K562 (cell line): ENCODE results near the gene MVD. TPM values are rescaled to one million over a fixed set of nuclear protein-coding genes. Genes with fewer than 3 reads are reported as not detected.

Source experiments
- CTCF ChIP-seq, 3 experiments: IDR thresholded peaks in 2 of 3; conservative IDR thresholded peaks in 1 of 3; 2 replicates each; pipeline ENCODE4 v1.5.1; 2011 to 2012; ENCODE audit warnings: low read length in 3 of 3, mild to moderate bottlenecking in 3 of 3, control low read depth in 2 of 3, improper control_type of control experiment in 1 of 3, inconsistent platforms in 1 of 3, low read depth in 1 of 3, mixed read lengths in 1 of 3, moderate library complexity in 1 of 3; ENCODE audit not compliant: insufficient read depth in 2 of 3
- HMGN3 ChIP-seq: IDR thresholded peaks from 2 replicates; pipeline ENCODE4 v1.6.1; 2011; ENCODE audit warnings: borderline replicate concordance, low read depth, mild to moderate bottlenecking, mixed read lengths, low read length; ENCODE audit not compliant: insufficient read length; ENCODE audit errors: extremely low read depth
- NR2C2 ChIP-seq, 2 experiments: fragments of 200-800 bp in 1 of 2; sonication (Bioruptor generic) in 1 of 2; sonication (generic) in 1 of 2; formaldehyde crosslinking in 1 of 2; IDR thresholded peaks; 2 replicates each; pipeline versions ENCODE4 v1.6.1 to v1.8.0; 2016 to 2022; ENCODE audit warnings: mild to moderate bottlenecking in 1 of 2, missing compliant biosample characterization in 1 of 2, missing genetic modification characterization in 1 of 2, missing genetic modification reagents in 1 of 2
- PKNOX1 ChIP-seq: fragments of 450-650 bp; IDR thresholded peaks from 2 replicates; pipeline ENCODE4 v1.6.1; 2016
- POLR2H ChIP-seq: IDR thresholded peaks from 2 replicates; pipeline ENCODE4 v1.6.1; 2016; ENCODE audit warnings: missing genetic modification characterization, low read depth, mild to moderate bottlenecking, control low read depth, missing compliant biosample characterization, moderate library complexity
- RCOR1 ChIP-seq, 2 experiments: IDR thresholded peaks; 2 replicates each; pipeline ENCODE4 v1.6.1; 2012; ENCODE audit warnings: low read depth in 2 of 2, low read length in 2 of 2, borderline replicate concordance in 1 of 2, improper control_type of control experiment in 1 of 2
- SLC30A9 ChIP-seq: fragments of 250-450 bp; sonication (Bioruptor Pico); IDR thresholded peaks from 2 replicates; pipeline ENCODE4 v1.8.0; 2022; ENCODE audit warnings: mild to moderate bottlenecking, moderate library complexity
- ZBTB33 ChIP-seq: sonication (generic); formaldehyde crosslinking; IDR thresholded peaks from 2 replicates; pipeline ENCODE4 v1.8.1; 2023; ENCODE audit warnings: mild to moderate bottlenecking, missing genetic modification reagents
- polyA plus RNA-seq, 8 experiments: library from polyadenylated mRNA; depleted of rRNA in 4 of 8; stranded (reverse) in 5 of 8; unstranded in 3 of 8; fragments of >200 nt; fragmentation: Nextera tagmentation in 2 of 8; fragmentation: Illumina TruSeq in 1 of 8; extraction: Ambion mirVana in 2 of 8; extraction: Trizol in 1 of 8; gene quantifications; 2 replicates each; pipeline versions ENCODE4 v1.2.1 to v1.2.3, GENCODE V29; 2011 to 2014; ENCODE audit warnings: inconsistent platforms in 1 of 8, missing spikeins in 1 of 8
- total RNA-seq, 7 experiments: library from RNA; depleted of rRNA in 6 of 7; stranded (reverse); fragments of >200 nt in 6 of 7; fragmentation: Illumina TruSeq in 2 of 7; extraction: Trizol in 2 of 7; gene quantifications; 2 replicates each; pipeline versions ENCODE4 v1.2.1 to v1.2.3, GENCODE V29; 2011 to 2021; ENCODE audit warnings: low replicate concordance in 1 of 7
- TF ChIP-seq, protein P1 (sequence below): fragments of 450-650 bp; IDR thresholded peaks from 2 replicates; pipeline ENCODE4 v1.6.1; 2016; ENCODE audit warnings: low read depth
- TF ChIP-seq, protein P2 (sequence below), 2 experiments: fragments of 450-650 bp in 1 of 2; sonication (generic) in 1 of 2; formaldehyde crosslinking in 1 of 2; IDR thresholded peaks in 1 of 2; conservative IDR thresholded peaks in 1 of 2; 2 replicates each; pipeline versions ENCODE4 v1.6.1 to v1.8.1; 2016 to 2023; ENCODE audit warnings: mild to moderate bottlenecking in 2 of 2, moderate library complexity in 2 of 2, inconsistent platforms in 1 of 2, missing genetic modification reagents in 1 of 2

Gene MVD
- total and polyA plus RNA-seq, 9 of the 15 experiments (the other 6 are each of a cell fraction or from before 2014, with no cell fraction given), result 12.2 to 141 (median 45.3) TPM

DNA sequence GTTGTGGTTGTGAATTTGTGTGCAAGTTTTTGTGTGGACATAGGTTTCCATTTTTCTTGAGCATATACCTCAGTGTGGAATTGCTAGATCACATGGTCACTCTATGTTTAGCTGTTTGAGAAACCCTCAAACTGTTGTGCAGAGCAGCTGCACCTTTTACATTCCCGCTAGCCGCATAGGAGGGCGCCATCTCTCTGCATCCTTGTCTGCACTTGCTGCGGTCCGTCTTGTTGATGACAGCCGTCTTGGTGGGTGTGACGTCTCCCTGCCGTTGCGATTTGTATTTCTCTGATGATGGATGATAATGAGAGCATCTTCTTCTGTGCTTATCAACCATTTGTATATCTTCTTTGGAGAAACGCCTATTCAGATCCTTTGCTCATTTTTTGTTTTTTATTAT is 49.6 kb downstream of the MVD start (continued):
- TF ChIP-seq ZBTB33, result peak; percentile 100
- TF ChIP-seq HMGN3, result no peak
- TF ChIP-seq, protein P1, sequence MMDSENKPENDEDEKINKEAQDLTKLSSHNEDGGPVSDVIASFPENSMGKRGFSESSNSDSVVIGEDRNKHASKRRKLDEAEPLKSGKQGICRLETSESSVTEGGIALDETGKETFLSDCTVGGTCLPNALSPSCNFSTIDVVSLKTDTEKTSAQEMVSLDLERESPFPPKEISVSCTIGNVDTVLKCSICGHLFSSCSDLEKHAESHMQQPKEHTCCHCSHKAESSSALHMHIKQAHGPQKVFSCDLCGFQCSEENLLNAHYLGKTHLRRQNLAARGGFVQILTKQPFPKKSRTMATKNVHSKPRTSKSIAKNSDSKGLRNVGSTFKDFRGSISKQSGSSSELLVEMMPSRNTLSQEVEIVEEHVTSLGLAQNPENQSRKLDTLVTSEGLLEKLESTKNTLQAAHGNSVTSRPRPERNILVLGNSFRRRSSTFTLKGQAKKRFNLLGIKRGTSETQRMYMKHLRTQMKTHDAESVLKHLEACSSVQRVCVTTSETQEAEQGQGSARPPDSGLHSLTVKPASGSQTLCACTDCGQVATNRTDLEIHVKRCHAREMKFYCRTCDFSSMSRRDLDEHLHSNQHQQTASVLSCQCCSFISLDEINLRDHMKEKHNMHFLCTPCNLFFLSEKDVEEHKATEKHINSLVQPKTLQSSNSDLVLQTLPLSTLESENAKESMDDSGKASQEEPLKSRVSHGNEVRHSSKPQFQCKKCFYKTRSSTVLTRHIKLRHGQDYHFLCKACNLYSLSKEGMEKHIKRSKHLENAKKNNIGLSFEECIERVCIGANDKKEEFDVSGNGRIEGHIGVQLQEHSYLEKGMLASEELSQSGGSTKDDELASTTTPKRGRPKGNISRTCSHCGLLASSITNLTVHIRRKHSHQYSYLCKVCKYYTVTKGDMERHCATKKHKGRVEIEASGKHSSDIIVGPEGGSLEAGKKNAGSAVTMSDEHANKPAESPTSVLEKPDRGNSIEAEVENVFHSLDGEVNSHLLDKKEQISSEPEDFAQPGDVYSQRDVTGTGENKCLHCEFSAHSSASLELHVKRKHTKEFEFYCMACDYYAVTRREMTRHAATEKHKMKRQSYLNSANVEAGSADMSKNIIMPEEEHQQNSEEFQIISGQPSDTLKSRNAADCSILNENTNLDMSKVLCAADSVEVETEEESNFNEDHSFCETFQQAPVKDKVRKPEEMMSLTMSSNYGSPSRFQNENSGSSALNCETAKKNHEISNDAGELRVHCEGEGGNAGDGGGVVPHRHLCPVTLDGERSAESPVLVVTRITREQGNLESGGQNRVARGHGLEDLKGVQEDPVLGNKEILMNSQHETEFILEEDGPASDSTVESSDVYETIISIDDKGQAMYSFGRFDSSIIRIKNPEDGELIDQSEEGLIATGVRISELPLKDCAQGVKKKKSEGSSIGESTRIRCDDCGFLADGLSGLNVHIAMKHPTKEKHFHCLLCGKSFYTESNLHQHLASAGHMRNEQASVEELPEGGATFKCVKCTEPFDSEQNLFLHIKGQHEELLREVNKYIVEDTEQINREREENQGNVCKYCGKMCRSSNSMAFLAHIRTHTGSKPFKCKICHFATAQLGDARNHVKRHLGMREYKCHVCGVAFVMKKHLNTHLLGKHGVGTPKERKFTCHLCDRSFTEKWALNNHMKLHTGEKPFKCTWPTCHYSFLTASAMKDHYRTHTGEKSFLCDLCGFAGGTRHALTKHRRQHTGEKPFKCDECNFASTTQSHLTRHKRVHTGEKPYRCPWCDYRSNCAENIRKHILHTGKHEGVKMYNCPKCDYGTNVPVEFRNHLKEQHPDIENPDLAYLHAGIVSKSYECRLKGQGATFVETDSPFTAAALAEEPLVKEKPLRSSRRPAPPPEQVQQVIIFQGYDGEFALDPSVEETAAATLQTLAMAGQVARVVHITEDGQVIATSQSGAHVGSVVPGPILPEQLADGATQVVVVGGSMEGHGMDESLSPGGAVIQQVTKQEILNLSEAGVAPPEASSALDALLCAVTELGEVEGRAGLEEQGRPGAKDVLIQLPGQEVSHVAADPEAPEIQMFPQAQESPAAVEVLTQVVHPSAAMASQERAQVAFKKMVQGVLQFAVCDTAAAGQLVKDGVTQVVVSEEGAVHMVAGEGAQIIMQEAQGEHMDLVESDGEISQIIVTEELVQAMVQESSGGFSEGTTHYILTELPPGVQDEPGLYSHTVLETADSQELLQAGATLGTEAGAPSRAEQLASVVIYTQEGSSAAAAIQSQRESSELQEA, result no peak
- TF ChIP-seq CTCF (IDR thresholded peaks at IDR 0.05 in 2 of 3, conservative IDR thresholded peaks at IDR 0.05 in 1 of 3; ENCODE audit: insufficient read depth in 2 of 3, low read depth in 1 of 3, low read length in 3 of 3), result peak; percentile 22 to 57 (median 39); a peak in 3 of 6 replicates
- no peak for TF ChIP-seq SLC30A9 (CRISPR knock-in tag)
- TF ChIP-seq POLR2H (tag), result no peak
- TF ChIP-seq RCOR1 (IDR thresholded peaks at IDR 0.05; ENCODE audit: borderline replicate concordance in 1 of 2, low read depth in 2 of 2, low read length in 2 of 2), result 0 out of 4 replicates have a peak, but pooled peaks of 1 of the 2 experiments have one; percentile 53
- no peak for TF ChIP-seq NR2C2 (CRISPR knock-in tag; IDR thresholded peaks at IDR 0.05)
- no peak for TF ChIP-seq NR2C2 (tag; IDR thresholded peaks at IDR 0.05)
- TF ChIP-seq, protein P2, sequence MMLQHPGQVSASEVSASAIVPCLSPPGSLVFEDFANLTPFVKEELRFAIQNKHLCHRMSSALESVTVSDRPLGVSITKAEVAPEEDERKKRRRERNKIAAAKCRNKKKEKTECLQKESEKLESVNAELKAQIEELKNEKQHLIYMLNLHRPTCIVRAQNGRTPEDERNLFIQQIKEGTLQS (IDR thresholded peaks at IDR 0.05), result 0 out of 2 replicates have a peak, but pooled peaks have one; percentile 30
- TF ChIP-seq, protein P2 (CRISPR knock-in tag; conservative IDR thresholded peaks at IDR 0.05), result no peak
- TF ChIP-seq PKNOX1, result peak; percentile 48
